K562 (cell line): ENCODE data around the gene ORC2.

Experiments used
- ELF4 ChIP-seq: fragments of 450-650 bp; formaldehyde crosslinking; IDR thresholded peaks from 2 replicates; pipeline ENCODE4 v1.4.0; 2022; ENCODE audit warnings: missing genetic modification characterization
- EP300 ChIP-seq: IDR thresholded peaks from 2 replicates; pipeline ENCODE4 v1.6.1; 2012; ENCODE audit warnings: low read length, improper control_type of control experiment
- HDGF ChIP-seq: fragments of 450-650 bp; IDR thresholded peaks from 2 replicates; pipeline ENCODE4 v1.6.1; 2016
- RAD21 ChIP-seq, 2 experiments: fragments of 250-450 bp in 1 of 2; fragments of 450-650 bp in 1 of 2; sonication (Bioruptor Pico) in 1 of 2; formaldehyde crosslinking in 1 of 2; IDR thresholded peaks in 1 of 2; conservative IDR thresholded peaks in 1 of 2; 2 replicates each; pipeline versions ENCODE4 v1.4.0 to v1.8.0; 2020 to 2022; ENCODE audit warnings: mild to moderate bottlenecking in 2 of 2, moderate library complexity in 1 of 2
- TCF7L2 ChIP-seq: fragments of 150-350 bp; IDR thresholded peaks from 2 replicates; pipeline ENCODE4 v1.6.1; 2016; ENCODE audit warnings: low read depth, mild to moderate bottlenecking, low read length, moderate library complexity
- ZFP36 ChIP-seq: fragments of 150-350 bp; IDR thresholded peaks from 2 replicates; pipeline ENCODE4 v1.6.1; 2018; ENCODE audit warnings: low read length, low read depth; ENCODE audit not compliant: partially characterized antibody
- TF ChIP-seq, protein P1 (sequence below), 3 experiments: IDR thresholded peaks in 2 of 3; conservative IDR thresholded peaks in 1 of 3; 2 replicates each; pipeline ENCODE4 v1.5.1; 2011 to 2012; ENCODE audit warnings: low read length in 3 of 3, mild to moderate bottlenecking in 3 of 3, control low read depth in 2 of 3, improper control_type of control experiment in 1 of 3, inconsistent platforms in 1 of 3, low read depth in 1 of 3, mixed read lengths in 1 of 3, moderate library complexity in 1 of 3; ENCODE audit not compliant: insufficient read depth in 2 of 3

DNA sequence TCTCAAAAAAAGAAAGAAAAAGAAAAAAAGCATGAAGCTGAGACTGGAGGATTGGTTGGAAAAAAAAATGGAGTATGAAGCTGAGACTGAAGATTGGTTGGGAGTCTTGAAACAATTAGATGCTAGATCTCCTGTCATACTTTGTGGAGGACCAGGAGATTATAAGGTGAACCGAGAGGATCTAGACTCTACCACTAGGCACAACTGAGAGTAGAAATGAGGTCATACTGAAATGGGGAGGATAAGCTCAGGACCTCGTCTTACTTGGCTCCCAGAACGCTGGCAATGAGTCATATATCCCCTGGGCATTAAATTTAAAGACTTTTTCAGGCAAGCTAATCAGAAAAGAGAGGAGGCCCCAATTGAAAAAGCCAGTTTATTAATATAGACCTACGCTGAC lies 3.3 kb upstream of the ORC2 start:
- no peak for TF ChIP-seq ELF4 (CRISPR knock-in tag)
- TF ChIP-seq EP300 = no peak
- no peak for TF ChIP-seq HDGF
- no peak for TF ChIP-seq RAD21 (CRISPR knock-in tag; conservative IDR thresholded peaks at IDR 0.05 in 1 of 2, IDR thresholded peaks at IDR 0.05 in 1 of 2)
- no peak for TF ChIP-seq ZFP36
- TF ChIP-seq, protein P1, sequence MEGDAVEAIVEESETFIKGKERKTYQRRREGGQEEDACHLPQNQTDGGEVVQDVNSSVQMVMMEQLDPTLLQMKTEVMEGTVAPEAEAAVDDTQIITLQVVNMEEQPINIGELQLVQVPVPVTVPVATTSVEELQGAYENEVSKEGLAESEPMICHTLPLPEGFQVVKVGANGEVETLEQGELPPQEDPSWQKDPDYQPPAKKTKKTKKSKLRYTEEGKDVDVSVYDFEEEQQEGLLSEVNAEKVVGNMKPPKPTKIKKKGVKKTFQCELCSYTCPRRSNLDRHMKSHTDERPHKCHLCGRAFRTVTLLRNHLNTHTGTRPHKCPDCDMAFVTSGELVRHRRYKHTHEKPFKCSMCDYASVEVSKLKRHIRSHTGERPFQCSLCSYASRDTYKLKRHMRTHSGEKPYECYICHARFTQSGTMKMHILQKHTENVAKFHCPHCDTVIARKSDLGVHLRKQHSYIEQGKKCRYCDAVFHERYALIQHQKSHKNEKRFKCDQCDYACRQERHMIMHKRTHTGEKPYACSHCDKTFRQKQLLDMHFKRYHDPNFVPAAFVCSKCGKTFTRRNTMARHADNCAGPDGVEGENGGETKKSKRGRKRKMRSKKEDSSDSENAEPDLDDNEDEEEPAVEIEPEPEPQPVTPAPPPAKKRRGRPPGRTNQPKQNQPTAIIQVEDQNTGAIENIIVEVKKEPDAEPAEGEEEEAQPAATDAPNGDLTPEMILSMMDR (IDR thresholded peaks at IDR 0.05 in 2 of 3, conservative IDR thresholded peaks at IDR 0.05 in 1 of 3; ENCODE audit: insufficient read depth in 2 of 3, low read depth in 1 of 3, low read length in 3 of 3) = no peak
- TF ChIP-seq TCF7L2 = no peak
